ENCODE data around the gene STUM. TPM values are rescaled to one million over a fixed set of nuclear protein-coding genes. Genes with fewer than 3 reads are reported as not detected.

STUM gene
- total and polyA plus RNA-seq, 2 experiments from 2014 or later = 0.23 to 1.3 TPM

- Histone ChIP-seq H3K79me2 (replicated peaks; ENCODE audit: insufficient read depth) (no peaks in the 10 kb centered on the region), H3K27ac (ENCODE audit: low read depth) (no peak overlapping the region), H3F3A (replicated peaks; ENCODE audit: low read depth) (no peaks in the 10 kb centered on the region), H3K27me3 (ENCODE audit: insufficient read depth) (no peaks in the 10 kb centered on the region), H3K4me3 (no peak overlapping the region), H2AFZ (no peak overlapping the region), H3K4me1 (ENCODE audit: insufficient read depth) (peaks cover 7% of the 10 kb centered on the region), H3K36me3 (ENCODE audit: insufficient read depth) (no peaks in the 10 kb centered on the region), H3K4me2 (no peak overlapping the region), H4K20me1 (replicated peaks; ENCODE audit: insufficient read depth) (no peaks in the 10 kb centered on the region), H3K9me2 (ENCODE audit: insufficient read depth) (no peaks in the 10 kb centered on the region)
- TF ChIP-seq ZNF114 (CRISPR knock-in tag; IDR thresholded peaks at IDR 0.05) (no peak), CREB1 (CRISPR knock-in tag; IDR thresholded peaks at IDR 0.05; ENCODE audit: low read depth) (no peak)
- H3K9me3 Mint-ChIP-seq = no peaks in the 10 kb centered on the region
- H3K4me3 Mint-ChIP-seq = no peak overlapping the region
- H3K4me1 Mint-ChIP-seq = peaks cover 17% of the 10 kb centered on the region
- no peak for DNase-seq (ENCODE audit: low spot score)
- no peak for ATAC-seq
- H3K27ac Mint-ChIP-seq = no peak overlapping the region
- peaks cover 2% of the 10 kb centered on the region for H3K27me3 Mint-ChIP-seq (ENCODE audit: insufficient read depth, low read depth, poor library complexity)
- no peaks in the 10 kb centered on the region for H3K36me3 Mint-ChIP-seq (ENCODE audit: low read depth)
Measured at GRCh38 chr1:226533220-226533619, 15.3 kb upstream of the STUM start.

GRCh38 chr1:226534098-226534497 lies 14.5 kb upstream of the STUM start:
- Mint-ChIP-seq H3K9me3 (no peaks in the 10 kb centered on the region), H3K27ac (no peak overlapping the region)
- ATAC-seq = no peak
- TF ChIP-seq EZH2 (IDR thresholded peaks at IDR 0.05; ENCODE audit: low read depth, unreplicated experiment) (no peak), NANOG (IDR thresholded peaks at IDR 0.05; ENCODE audit: borderline replicate concordance) (no peak), CTCF (conservative IDR thresholded peaks at IDR 0.05; ENCODE audit: low read depth in 2 of 2) (no peak), POLR2AphosphoS5 (IDR thresholded peaks at IDR 0.05; ENCODE audit: low read depth) (no peak), STAT1 (IDR thresholded peaks at IDR 0.05; ENCODE audit: unreplicated experiment) (no peak), ZNF462 (CRISPR knock-in tag; IDR thresholded peaks at IDR 0.05) (no peak), ETS1 (IDR thresholded peaks at IDR 0.05) (no peak), EZH2phosphoT487 (IDR thresholded peaks at IDR 0.05; ENCODE audit: unreplicated experiment) (no peak), ZNF331 (CRISPR knock-in tag; IDR thresholded peaks at IDR 0.05; ENCODE audit: low read depth) (no peak), JUNB (IDR thresholded peaks at IDR 0.05; ENCODE audit: unreplicated experiment) (no peak), ZNF114 (CRISPR knock-in tag; IDR thresholded peaks at IDR 0.05) (no peak)

More at GRCh38 chr1:226534098-226534497, 14.5 kb upstream of the STUM start:
- Mint-ChIP-seq H3K36me3 (ENCODE audit: low read depth) (no peaks in the 10 kb centered on the region), H3K4me3 (no peak overlapping the region), H3K27me3 (ENCODE audit: insufficient read depth, low read depth, poor library complexity) (peaks cover 2% of the 10 kb centered on the region), H3K4me1 (peaks cover 17% of the 10 kb centered on the region)
- H2AFZ ChIP-seq = no peak overlapping the region
- no peak for DNase-seq (ENCODE audit: low spot score)
- peaks cover 7% of the 10 kb centered on the region for H3K4me1 ChIP-seq (ENCODE audit: insufficient read depth)
- H3K27ac ChIP-seq (ENCODE audit: low read depth) = no peak overlapping the region
- no peaks in the 10 kb centered on the region for H3F3A ChIP-seq (replicated peaks; ENCODE audit: low read depth)
- H3K79me2 ChIP-seq (replicated peaks; ENCODE audit: insufficient read depth) = no peaks in the 10 kb centered on the region
- no peaks in the 10 kb centered on the region for H3K36me3 ChIP-seq (ENCODE audit: insufficient read depth)
- no peaks in the 10 kb centered on the region for H3K9me2 ChIP-seq (ENCODE audit: insufficient read depth)
- H3K27me3 ChIP-seq (ENCODE audit: insufficient read depth) = no peaks in the 10 kb centered on the region
- H3K4me2 ChIP-seq = no peak overlapping the region
- no peak overlapping the region for H3K4me3 ChIP-seq
- H4K20me1 ChIP-seq (replicated peaks; ENCODE audit: insufficient read depth) = no peaks in the 10 kb centered on the region
